HepG2 (cell line): Measurements from ENCODE around the gene PSMD6. TPM values are rescaled to one million over a fixed set of nuclear protein-coding genes. Genes with fewer than 3 reads are reported as not detected.

Source experiments
- AKAP8 ChIP-seq: sonication (generic); formaldehyde crosslinking; IDR thresholded peaks from 2 replicates; pipeline ENCODE4 v1.5.1; 2020; ENCODE audit warnings: mild to moderate bottlenecking, missing genetic modification reagents
- ARHGAP35 ChIP-seq: sonication (generic); formaldehyde crosslinking; IDR thresholded peaks from 2 replicates; pipeline ENCODE4 v1.9.0; 2022; ENCODE audit warnings: mild to moderate bottlenecking, inconsistent platforms, moderate library complexity, missing genetic modification reagents, borderline replicate concordance
- CEBPB ChIP-seq: IDR thresholded peaks from 2 replicates; pipeline ENCODE4 v1.6.1; 2011; ENCODE audit warnings: low read depth, low read length, improper control_type of control experiment, borderline replicate concordance
- CREB1 ChIP-seq, 2 experiments: fragments of 450-650 bp in 1 of 2; IDR thresholded peaks; 2 replicates each; pipeline ENCODE4 v1.6.1; 2016 to 2017; ENCODE audit warnings: control low read depth in 1 of 2, mild to moderate bottlenecking in 1 of 2, missing compliant biosample characterization in 1 of 2, missing genetic modification characterization in 1 of 2
- CREM ChIP-seq, 2 experiments: sonication (generic) in 1 of 2; formaldehyde crosslinking in 1 of 2; IDR thresholded peaks; 2 replicates each; pipeline versions ENCODE4 v1.4.0 to v1.6.1; 2016 to 2020; ENCODE audit warnings: antibody characterized with exemption in 1 of 2, mild to moderate bottlenecking in 1 of 2, missing genetic modification reagents in 1 of 2
- ERF ChIP-seq: IDR thresholded peaks from 2 replicates; pipeline ENCODE4 v1.6.1; 2018; ENCODE audit warnings: missing biosample characterization, missing genetic modification reagents
- PHF8 ChIP-seq: sonication (generic); formaldehyde crosslinking; IDR thresholded peaks from 2 replicates; pipeline ENCODE4 v1.5.0; 2020; ENCODE audit warnings: missing genetic modification reagents
- SNAPC2 ChIP-seq: sonication (generic); formaldehyde crosslinking; IDR thresholded peaks from 2 replicates; pipeline ENCODE4 v1.8.1; 2022; ENCODE audit warnings: mild to moderate bottlenecking, missing genetic modification reagents
- TARDBP ChIP-seq: sonication (generic); formaldehyde crosslinking; IDR thresholded peaks from 2 replicates; pipeline ENCODE4 v1.8.0; 2022; ENCODE audit warnings: mild to moderate bottlenecking, missing genetic modification reagents
- ZBTB21 ChIP-seq: sonication (generic); formaldehyde crosslinking; IDR thresholded peaks from 2 replicates; pipeline ENCODE4 v1.4.0; 2020; ENCODE audit warnings: missing genetic modification reagents
- ZKSCAN1 ChIP-seq: fragments of 150-350 bp; IDR thresholded peaks from 2 replicates; pipeline ENCODE4 v1.6.1; 2014; ENCODE audit warnings: low read length
- ZNF703 ChIP-seq: sonication (generic); formaldehyde crosslinking; IDR thresholded peaks from 2 replicates; pipeline ENCODE4 v1.5.1; 2020; ENCODE audit warnings: missing genetic modification reagents, mild to moderate bottlenecking, moderate library complexity, borderline replicate concordance
- ZNF766 ChIP-seq: sonication (generic); formaldehyde crosslinking; IDR thresholded peaks from 2 replicates; pipeline ENCODE4 v1.5.0; 2020; ENCODE audit warnings: missing genetic modification reagents, borderline replicate concordance
- polyA plus RNA-seq, 8 experiments: library from polyadenylated mRNA; depleted of rRNA in 3 of 8; stranded (reverse) in 7 of 8; unstranded in 1 of 8; fragments of >200 nt; fragmentation: Illumina TruSeq in 4 of 8; extraction: Trizol in 4 of 8; gene quantifications; 2 replicates each; pipeline versions ENCODE4 v1.2.1 to v1.2.3, GENCODE V29; 2011 to 2016; ENCODE audit warnings: low read depth in 4 of 8, missing spikeins in 1 of 8, mixed read lengths in 1 of 8; ENCODE audit not compliant: insufficient read depth in 1 of 8
- total RNA-seq, 5 experiments: library from RNA; depleted of rRNA; stranded (reverse); fragments of >200 nt; fragmentation: Illumina TruSeq; extraction: Trizol; gene quantifications; 2 replicates each; pipeline ENCODE4 v1.2.3, GENCODE V29; 2016; ENCODE audit warnings: low read depth in 1 of 5
- TF ChIP-seq, protein P1 (sequence below): sonication (generic); formaldehyde crosslinking; IDR thresholded peaks from one replicate; pipeline ENCODE4 v1.5.1; 2020; ENCODE audit warnings: mild to moderate bottlenecking, missing genetic modification reagents; ENCODE audit errors: not compliant biosample characterization
- TF ChIP-seq, protein P2 (sequence below): sonication (generic); formaldehyde crosslinking; IDR thresholded peaks from 2 replicates; pipeline ENCODE4 v1.5.0; 2020; ENCODE audit warnings: missing genetic modification reagents
- TF ChIP-seq, protein P3 (sequence below): IDR thresholded peaks from 2 replicates; pipeline ENCODE4 v1.6.1; 2016; ENCODE audit warnings: missing compliant biosample characterization, missing genetic modification reagents, borderline replicate concordance

PSMD6 gene
- total and polyA plus RNA-seq, 2 of the 13 experiments (the other 11 are each of a cell fraction or from before 2014, with no cell fraction given), result 36.8 to 117 TPM

DNA sequence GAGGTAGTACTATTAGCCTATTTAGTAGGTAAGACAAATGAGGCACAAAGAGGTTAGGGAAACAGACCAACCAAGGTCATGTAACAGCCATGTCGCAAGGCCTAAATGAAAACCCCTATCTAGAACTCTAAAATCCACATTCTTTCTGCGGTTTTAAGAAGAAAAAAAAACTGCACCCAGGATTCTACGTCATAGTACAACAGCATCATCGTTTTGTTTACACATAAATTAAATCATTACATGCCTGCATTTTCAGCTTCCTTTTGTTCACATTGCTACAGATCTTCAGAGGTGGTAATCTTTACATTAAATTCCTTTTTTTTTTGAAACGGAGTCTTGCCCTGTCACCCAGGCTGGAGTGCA is 548 bp upstream of the PSMD6 start (continued):
- TF ChIP-seq, protein P1, sequence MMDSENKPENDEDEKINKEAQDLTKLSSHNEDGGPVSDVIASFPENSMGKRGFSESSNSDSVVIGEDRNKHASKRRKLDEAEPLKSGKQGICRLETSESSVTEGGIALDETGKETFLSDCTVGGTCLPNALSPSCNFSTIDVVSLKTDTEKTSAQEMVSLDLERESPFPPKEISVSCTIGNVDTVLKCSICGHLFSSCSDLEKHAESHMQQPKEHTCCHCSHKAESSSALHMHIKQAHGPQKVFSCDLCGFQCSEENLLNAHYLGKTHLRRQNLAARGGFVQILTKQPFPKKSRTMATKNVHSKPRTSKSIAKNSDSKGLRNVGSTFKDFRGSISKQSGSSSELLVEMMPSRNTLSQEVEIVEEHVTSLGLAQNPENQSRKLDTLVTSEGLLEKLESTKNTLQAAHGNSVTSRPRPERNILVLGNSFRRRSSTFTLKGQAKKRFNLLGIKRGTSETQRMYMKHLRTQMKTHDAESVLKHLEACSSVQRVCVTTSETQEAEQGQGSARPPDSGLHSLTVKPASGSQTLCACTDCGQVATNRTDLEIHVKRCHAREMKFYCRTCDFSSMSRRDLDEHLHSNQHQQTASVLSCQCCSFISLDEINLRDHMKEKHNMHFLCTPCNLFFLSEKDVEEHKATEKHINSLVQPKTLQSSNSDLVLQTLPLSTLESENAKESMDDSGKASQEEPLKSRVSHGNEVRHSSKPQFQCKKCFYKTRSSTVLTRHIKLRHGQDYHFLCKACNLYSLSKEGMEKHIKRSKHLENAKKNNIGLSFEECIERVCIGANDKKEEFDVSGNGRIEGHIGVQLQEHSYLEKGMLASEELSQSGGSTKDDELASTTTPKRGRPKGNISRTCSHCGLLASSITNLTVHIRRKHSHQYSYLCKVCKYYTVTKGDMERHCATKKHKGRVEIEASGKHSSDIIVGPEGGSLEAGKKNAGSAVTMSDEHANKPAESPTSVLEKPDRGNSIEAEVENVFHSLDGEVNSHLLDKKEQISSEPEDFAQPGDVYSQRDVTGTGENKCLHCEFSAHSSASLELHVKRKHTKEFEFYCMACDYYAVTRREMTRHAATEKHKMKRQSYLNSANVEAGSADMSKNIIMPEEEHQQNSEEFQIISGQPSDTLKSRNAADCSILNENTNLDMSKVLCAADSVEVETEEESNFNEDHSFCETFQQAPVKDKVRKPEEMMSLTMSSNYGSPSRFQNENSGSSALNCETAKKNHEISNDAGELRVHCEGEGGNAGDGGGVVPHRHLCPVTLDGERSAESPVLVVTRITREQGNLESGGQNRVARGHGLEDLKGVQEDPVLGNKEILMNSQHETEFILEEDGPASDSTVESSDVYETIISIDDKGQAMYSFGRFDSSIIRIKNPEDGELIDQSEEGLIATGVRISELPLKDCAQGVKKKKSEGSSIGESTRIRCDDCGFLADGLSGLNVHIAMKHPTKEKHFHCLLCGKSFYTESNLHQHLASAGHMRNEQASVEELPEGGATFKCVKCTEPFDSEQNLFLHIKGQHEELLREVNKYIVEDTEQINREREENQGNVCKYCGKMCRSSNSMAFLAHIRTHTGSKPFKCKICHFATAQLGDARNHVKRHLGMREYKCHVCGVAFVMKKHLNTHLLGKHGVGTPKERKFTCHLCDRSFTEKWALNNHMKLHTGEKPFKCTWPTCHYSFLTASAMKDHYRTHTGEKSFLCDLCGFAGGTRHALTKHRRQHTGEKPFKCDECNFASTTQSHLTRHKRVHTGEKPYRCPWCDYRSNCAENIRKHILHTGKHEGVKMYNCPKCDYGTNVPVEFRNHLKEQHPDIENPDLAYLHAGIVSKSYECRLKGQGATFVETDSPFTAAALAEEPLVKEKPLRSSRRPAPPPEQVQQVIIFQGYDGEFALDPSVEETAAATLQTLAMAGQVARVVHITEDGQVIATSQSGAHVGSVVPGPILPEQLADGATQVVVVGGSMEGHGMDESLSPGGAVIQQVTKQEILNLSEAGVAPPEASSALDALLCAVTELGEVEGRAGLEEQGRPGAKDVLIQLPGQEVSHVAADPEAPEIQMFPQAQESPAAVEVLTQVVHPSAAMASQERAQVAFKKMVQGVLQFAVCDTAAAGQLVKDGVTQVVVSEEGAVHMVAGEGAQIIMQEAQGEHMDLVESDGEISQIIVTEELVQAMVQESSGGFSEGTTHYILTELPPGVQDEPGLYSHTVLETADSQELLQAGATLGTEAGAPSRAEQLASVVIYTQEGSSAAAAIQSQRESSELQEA, result no peak
- TF ChIP-seq ZKSCAN1, result no peak
- no peak for TF ChIP-seq TARDBP (CRISPR knock-in tag)
- no peak for TF ChIP-seq ERF (CRISPR knock-in tag)
- peak; percentile 6; the same call in 1 of the 2 replicates for TF ChIP-seq SNAPC2 (CRISPR knock-in tag)
- peak; percentile 73 for TF ChIP-seq CREB1 (IDR thresholded peaks at IDR 0.05)
- peak; percentile 31; the same call in 1 of the 2 replicates for TF ChIP-seq CREB1 (CRISPR knock-in tag; IDR thresholded peaks at IDR 0.05)
- TF ChIP-seq PHF8 (CRISPR knock-in tag), result no peak
- TF ChIP-seq CREM (IDR thresholded peaks at IDR 0.05), result 0 out of 2 replicates have a peak, but pooled peaks have one; percentile 7
- no peak for TF ChIP-seq CREM (CRISPR knock-in tag; IDR thresholded peaks at IDR 0.05)
- TF ChIP-seq AKAP8 (CRISPR knock-in tag), result no peak
- TF ChIP-seq, protein P2, sequence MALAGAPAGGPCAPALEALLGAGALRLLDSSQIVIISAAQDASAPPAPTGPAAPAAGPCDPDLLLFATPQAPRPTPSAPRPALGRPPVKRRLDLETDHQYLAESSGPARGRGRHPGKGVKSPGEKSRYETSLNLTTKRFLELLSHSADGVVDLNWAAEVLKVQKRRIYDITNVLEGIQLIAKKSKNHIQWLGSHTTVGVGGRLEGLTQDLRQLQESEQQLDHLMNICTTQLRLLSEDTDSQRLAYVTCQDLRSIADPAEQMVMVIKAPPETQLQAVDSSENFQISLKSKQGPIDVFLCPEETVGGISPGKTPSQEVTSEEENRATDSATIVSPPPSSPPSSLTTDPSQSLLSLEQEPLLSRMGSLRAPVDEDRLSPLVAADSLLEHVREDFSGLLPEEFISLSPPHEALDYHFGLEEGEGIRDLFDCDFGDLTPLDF (CRISPR knock-in tag), result no peak
- TF ChIP-seq CEBPB, result no peak
- no peak for TF ChIP-seq ZNF703 (CRISPR knock-in tag)
- no peak for TF ChIP-seq ZNF766 (CRISPR knock-in tag)
- TF ChIP-seq ZBTB21 (CRISPR knock-in tag), result peak; percentile 45; the same call in 1 of the 2 replicates
- TF ChIP-seq, protein P3, sequence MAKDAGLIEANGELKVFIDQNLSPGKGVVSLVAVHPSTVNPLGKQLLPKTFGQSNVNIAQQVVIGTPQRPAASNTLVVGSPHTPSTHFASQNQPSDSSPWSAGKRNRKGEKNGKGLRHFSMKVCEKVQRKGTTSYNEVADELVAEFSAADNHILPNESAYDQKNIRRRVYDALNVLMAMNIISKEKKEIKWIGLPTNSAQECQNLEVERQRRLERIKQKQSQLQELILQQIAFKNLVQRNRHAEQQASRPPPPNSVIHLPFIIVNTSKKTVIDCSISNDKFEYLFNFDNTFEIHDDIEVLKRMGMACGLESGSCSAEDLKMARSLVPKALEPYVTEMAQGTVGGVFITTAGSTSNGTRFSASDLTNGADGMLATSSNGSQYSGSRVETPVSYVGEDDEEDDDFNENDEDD (CRISPR knock-in tag), result no peak
- TF ChIP-seq ARHGAP35, result no peak
